ENCODE data around the gene OSCAR.

Gene OSCAR

GRCh38 chr19:54047616-54048015, 53.0 kb downstream of the OSCAR start:
- no peaks in the 10 kb centered on the region for H3K36me3 ChIP-seq (replicated peaks)
- no peak for TF ChIP-seq CTCF (IDR thresholded peaks at IDR 0.05; ENCODE audit: low read depth, low read length, missing control alignments)
- no peak for DNase-seq
- H3K27me3 ChIP-seq (replicated peaks) = no peaks in the 10 kb centered on the region
- in situ Hi-C loops (cut with HindIII; ENCODE audit: low pct_ligation_motif_present, low sequenced_read_pairs) = no loop called here
- no peak overlapping the region for H3K27ac ChIP-seq
- no peak overlapping the region for H3K4me3 ChIP-seq (ENCODE audit: low read depth, low read length)

- no peak for DNase-seq
- H3K36me3 ChIP-seq (replicated peaks) = no peaks in the 10 kb centered on the region
- H3K4me3 ChIP-seq (ENCODE audit: low read depth, low read length) = no peak overlapping the region
- H3K27me3 ChIP-seq (replicated peaks) = no peaks in the 10 kb centered on the region
- no peak for TF ChIP-seq CTCF (IDR thresholded peaks at IDR 0.05; ENCODE audit: low read depth, low read length, missing control alignments)
- in situ Hi-C loops (cut with HindIII; ENCODE audit: low pct_ligation_motif_present, low sequenced_read_pairs) = no loop called here
- no peak overlapping the region for H3K27ac ChIP-seq
Observed at GRCh38 chr19:54045771-54046170, 54.8 kb downstream of the OSCAR start.

All from brain microvascular endothelial cell (primary cell).